ENCODE data around the gene AGFG1.
"Not testable (repeated sequence)": the region's sequence is repeated elsewhere in the genome, so short reads cannot be mapped to it uniquely, and the experiment has no call there.

The AGFG1 gene

GRCh38 chr2:227539465-227539956, 67.6 kb downstream of the AGFG1 start:
- no peak for DNase-seq (ENCODE audit: low read depth)

- not testable (repeated sequence) for DNase-seq (ENCODE audit: low read depth)
Observed at GRCh38 chr2:227540352-227540751, 68.4 kb downstream of the AGFG1 start.

GRCh38 chr2:227545990-227546389, 74.0 kb downstream of the AGFG1 start:
- DNase-seq (ENCODE audit: low read depth) = no peak

- DNase-seq (ENCODE audit: low read depth) = no peak
Observed at GRCh38 chr2:227551836-227552235, 79.9 kb downstream of the AGFG1 start.

GRCh38 chr2:227562581-227562980, 90.6 kb downstream of the AGFG1 start:
- DNase-seq (ENCODE audit: low read depth) = no peak

- DNase-seq (ENCODE audit: low read depth) = no peak
Observed at GRCh38 chr2:227565080-227565479, 93.1 kb downstream of the AGFG1 start.

- DNase-seq (ENCODE audit: low read depth) = no peak
Observed at GRCh38 chr2:227566012-227566411, 94.1 kb downstream of the AGFG1 start.

- no peak for DNase-seq (ENCODE audit: low read depth)
Observed at GRCh38 chr2:227568852-227569169, 96.9 kb downstream of the AGFG1 start.

- DNase-seq (ENCODE audit: low read depth) = no peak
Observed at GRCh38 chr2:227570615-227571014, 98.7 kb downstream of the AGFG1 start.

GRCh38 chr2:227576110-227576509, 104.2 kb downstream of the AGFG1 start:
- DNase-seq (ENCODE audit: low read depth) = no peak

- no peak for DNase-seq (ENCODE audit: low read depth)
Observed at GRCh38 chr2:227576812-227577211, 104.9 kb downstream of the AGFG1 start.

- no peak for DNase-seq (ENCODE audit: low read depth)
Observed at GRCh38 chr2:227577555-227577954, 105.6 kb downstream of the AGFG1 start.

GRCh38 chr2:227578642-227579041, 106.7 kb downstream of the AGFG1 start:
- no peak for DNase-seq (ENCODE audit: low read depth)

- no peak for DNase-seq (ENCODE audit: low read depth)
Observed at GRCh38 chr2:227579791-227580190, 107.8 kb downstream of the AGFG1 start.

GRCh38 chr2:227582369-227582768, 110.4 kb downstream of the AGFG1 start:
- no peak for DNase-seq (ENCODE audit: low read depth)

- DNase-seq (ENCODE audit: low read depth) = no peak
Observed at GRCh38 chr2:227592694-227593387, 120.9 kb downstream of the AGFG1 start.

- no peak for DNase-seq (ENCODE audit: low read depth)
Observed at GRCh38 chr2:227595797-227596196, 123.8 kb downstream of the AGFG1 start.

GRCh38 chr2:227597036-227597435, 125.1 kb downstream of the AGFG1 start:
- DNase-seq (ENCODE audit: low read depth) = no peak

- no peak for DNase-seq (ENCODE audit: low read depth)
Observed at GRCh38 chr2:227597998-227598397, 126.0 kb downstream of the AGFG1 start.

GRCh38 chr2:227598835-227599503, 127.0 kb downstream of the AGFG1 start, which contains the start of gene SCYGR2:
Gene SCYGR2 (plus strand): TSS chr2:227598893. CDS start chr2:227598893, 0 bp downstream.
- not testable (repeated sequence) for DNase-seq (ENCODE audit: low read depth)

GRCh38 chr2:227602358-227602757, 130.4 kb downstream of the AGFG1 start:
- DNase-seq (ENCODE audit: low read depth) = no peak

- no peak for DNase-seq (ENCODE audit: low read depth)
Observed at GRCh38 chr2:227606476-227606875, 134.5 kb downstream of the AGFG1 start.

GRCh38 chr2:227607941-227608340, 136.0 kb downstream of the AGFG1 start:
- no peak for DNase-seq (ENCODE audit: low read depth)
